Esophagus squamous epithelium (tissue), 4 donors: ENCODE measurements around the gene TOX2.

Experiments used
- CTCF ChIP-seq, 6 experiments: fragments of 450-650 bp in 4 of 6; fragments of 200-600 bp in 2 of 6; sonication (generic) in 2 of 6; IDR thresholded peaks; one replicate each; pipeline ENCODE4 v1.5.1; 2016 to 2019; ENCODE audit warnings: antibody characterized with exemption in 6 of 6, mild to moderate bottlenecking in 4 of 6, moderate library complexity in 4 of 6
- POLR2A ChIP-seq, 4 donors: fragments of 450-650 bp; IDR thresholded peaks; one replicate each; pipeline ENCODE4 v1.6.1; 2017; ENCODE audit warnings: antibody characterized with exemption in 4 of 4, mild to moderate bottlenecking in 4 of 4, moderate library complexity in 3 of 4

- no peak for TF ChIP-seq CTCF (IDR thresholded peaks at IDR 0.05)
- TF ChIP-seq POLR2A (IDR thresholded peaks at IDR 0.05): no peak
Measured at GRCh38 chr20:43963233-43963632, 48.6 kb downstream of the TOX2 start.
